CD14-positive monocyte (primary cell): ENCODE data around the gene TXN. TPM values are rescaled to one million over a fixed set of nuclear protein-coding genes. Genes with fewer than 3 reads are reported as not detected.

Source experiments
- DNase-seq, 3 donors: peaks; one replicate each; pipeline ENCODE4 v3.0.0-alpha.2; 2011 to 2022
- H2AFZ ChIP-seq: 2 replicates; pipeline ENCODE4 v1.6.0; 2012; ENCODE audit warnings: mild to moderate bottlenecking, low read depth, low read length, inconsistent platforms; ENCODE audit not compliant: insufficient read depth, poor library complexity, severe bottlenecking
- H3K27ac ChIP-seq, 2 donors: 1 replicate in 1 of 2; 2 replicates in 1 of 2; pipeline ENCODE4 v1.5.1; 2012 to 2013; ENCODE audit warnings: low read length in 2 of 2, control low read depth in 1 of 2, inconsistent platforms in 1 of 2, low read depth in 1 of 2, mild to moderate bottlenecking in 1 of 2
- H3K27me3 ChIP-seq, 2 donors: one replicate each; pipeline versions ENCODE4 v1.6.0 to v1.6.1; 2011 to 2013; ENCODE audit warnings: low read length in 2 of 2; ENCODE audit not compliant: control insufficient read depth in 2 of 2, insufficient read depth in 2 of 2
- H3K36me3 ChIP-seq, 2 donors: replicated peaks in 1 of 2; 1 replicate in 1 of 2; 2 replicates in 1 of 2; pipeline versions ENCODE4 v1.5.1 to v1.6.1; 2012 to 2013; ENCODE audit warnings: low read length in 2 of 2, control low read depth in 1 of 2, inconsistent platforms in 1 of 2, mild to moderate bottlenecking in 1 of 2; ENCODE audit not compliant: insufficient read depth in 2 of 2, control insufficient read depth in 1 of 2
- H3K4me1 ChIP-seq, 2 donors: 1 replicate in 1 of 2; 2 replicates in 1 of 2; pipeline versions ENCODE4 v1.5.1 to v1.6.1; 2012 to 2013; ENCODE audit warnings: low read length in 2 of 2, control low read depth in 1 of 2, inconsistent platforms in 1 of 2, mild to moderate bottlenecking in 1 of 2, moderate library complexity in 1 of 2; ENCODE audit not compliant: insufficient read depth in 2 of 2, control insufficient read depth in 1 of 2
- H3K4me2 ChIP-seq: replicated peaks from 2 replicates; pipeline ENCODE3; 2012; ENCODE audit warnings: low read length, moderate library complexity, mild to moderate bottlenecking; ENCODE audit not compliant: poor library complexity, severe bottlenecking; ENCODE audit errors: extremely low read depth
- H3K4me3 ChIP-seq, 3 experiments: fragments of 200-600 bp in 1 of 3; sonication (generic) in 1 of 3; replicated peaks in 1 of 3; 1 replicate in 2 of 3; 2 replicates in 1 of 3; pipeline ENCODE4 v1.5.1; 2011 to 2013; ENCODE audit warnings: low read length in 3 of 3, mild to moderate bottlenecking in 3 of 3, control low read depth in 2 of 3, low read depth in 2 of 3, inconsistent platforms in 1 of 3, moderate library complexity in 1 of 3
- H3K79me2 ChIP-seq: 2 replicates; pipeline ENCODE4 v1.6.0; 2012; ENCODE audit warnings: mild to moderate bottlenecking, control low read depth, inconsistent platforms, low read length, moderate library complexity; ENCODE audit not compliant: insufficient read depth
- H3K9ac ChIP-seq: 2 replicates; pipeline ENCODE4 v1.6.0; 2017; ENCODE audit warnings: low read length, mild to moderate bottlenecking; ENCODE audit not compliant: insufficient read depth, poor library complexity, severe bottlenecking
- H3K9me3 ChIP-seq, 2 donors: replicated peaks in 1 of 2; 1 replicate in 1 of 2; 2 replicates in 1 of 2; pipeline versions ENCODE4 v1.5.1 to v1.6.1; 2012 to 2013; ENCODE audit warnings: low read length in 2 of 2, control low read depth in 1 of 2; ENCODE audit not compliant: control insufficient read depth in 1 of 2, insufficient read depth in 1 of 2
- H4K20me1 ChIP-seq: 2 replicates; pipeline ENCODE4 v1.6.0; 2012; ENCODE audit warnings: mild to moderate bottlenecking, low read length, control low read depth, moderate library complexity; ENCODE audit not compliant: insufficient read depth
- H3K27ac Mint-ChIP-seq, 7 donors: one replicate each; pipeline ENCODE4 v1.8.0; 2020; ENCODE audit warnings: mild to moderate bottlenecking in 7 of 7, mixed read lengths in 7 of 7, moderate library complexity in 6 of 7, inconsistent platforms in 2 of 7
- H3K27me3 Mint-ChIP-seq, 3 donors: one replicate each; pipeline ENCODE4 v1.8.0; 2021 to 2022; ENCODE audit warnings: low read depth in 3 of 3, mild to moderate bottlenecking in 3 of 3, mixed read lengths in 3 of 3, moderate library complexity in 3 of 3, inconsistent platforms in 1 of 3
- H3K36me3 Mint-ChIP-seq, 2 donors: one replicate each; pipeline ENCODE4 v1.8.0; 2020; ENCODE audit warnings: mixed read lengths in 2 of 2, inconsistent platforms in 1 of 2, mild to moderate bottlenecking in 1 of 2
- H3K4me1 Mint-ChIP-seq: one replicate; pipeline ENCODE4 v1.8.0; 2020; ENCODE audit warnings: mild to moderate bottlenecking, mixed read lengths
- H3K4me3 Mint-ChIP-seq, 2 donors: one replicate each; pipeline ENCODE4 v1.8.0; 2020; ENCODE audit warnings: mild to moderate bottlenecking in 2 of 2, mixed read lengths in 2 of 2, moderate library complexity in 1 of 2
- H3K9me3 Mint-ChIP-seq, 7 donors: one replicate each; pipeline ENCODE4 v1.8.0; 2020 to 2022; ENCODE audit warnings: mixed read lengths in 7 of 7, mild to moderate bottlenecking in 6 of 7, moderate library complexity in 6 of 7, inconsistent platforms in 2 of 7
- WGBS: methylation state at CpG from one replicate; pipeline ENCODE4 v1.1.5; 2013; ENCODE audit warnings: missing lambda C conversion rate; ENCODE audit not compliant: insufficient coverage; 5-methylcytosine and 5-hydroxymethylcytosine counted together
- intact Hi-C, 2 donors: fragments of 100-400 bp; cut with micrococcal nuclease; formaldehyde crosslinking; loops; one replicate each; pipeline versions ENCODE4 v1.15.0 to v1.15.1; 2023
- polyA plus RNA-seq, 3 donors: library from polyadenylated mRNA; depleted of rRNA in 1 of 3; unstranded in 2 of 3; stranded (reverse) in 1 of 3; fragments of 300-500 nt in 2 of 3; fragments of >200 nt in 1 of 3; fragmentation: Illumina TruSeq in 2 of 3; gene quantifications; 1 replicate in 2 of 3; 2 replicates in 1 of 3; pipeline ENCODE4 v1.2.3, GENCODE V29; 2012 to 2021
- TF ChIP-seq, protein P1 (sequence below): fragments of 200-600 bp; IDR thresholded peaks from one replicate; pipeline ENCODE4 v1.8.0; 2022; ENCODE audit warnings: antibody characterized with exemption, mild to moderate bottlenecking

Gene TXN
- polyA plus RNA-seq, 3 donors, result 91.8 to 224 (median 209) TPM

DNA sequence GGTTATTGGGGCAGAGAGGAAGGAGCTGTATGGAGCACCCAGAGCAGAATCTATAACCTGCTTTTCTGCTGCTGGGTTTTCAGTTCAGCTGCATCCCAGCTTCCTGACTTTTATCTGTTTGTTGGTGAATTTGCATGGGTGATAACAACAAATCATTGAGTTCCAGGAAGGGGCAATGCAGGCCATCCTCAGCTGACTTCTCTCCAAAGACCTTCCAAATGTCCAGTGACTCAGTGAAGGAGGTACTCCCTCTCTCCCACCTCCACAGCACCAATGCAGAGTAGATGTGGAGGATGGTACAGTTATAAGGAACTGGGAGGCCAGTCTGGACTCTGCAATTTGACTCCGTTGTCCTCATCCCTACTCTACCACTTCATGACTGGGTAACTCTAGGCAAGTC is 1.6 kb upstream of the TXN start:
- peaks cover 33% of the 10 kb centered on the region for H3K79me2 ChIP-seq
- peaks cover 51% of the 10 kb centered on the region for H3K4me1 Mint-ChIP-seq
- no peaks in the 10 kb centered on the region for H3K27me3 ChIP-seq
- peak overlapping the region; percentile 78 for H2AFZ ChIP-seq
- H3K36me3 Mint-ChIP-seq, result no peaks in the 10 kb centered on the region
- TF ChIP-seq, protein P1, sequence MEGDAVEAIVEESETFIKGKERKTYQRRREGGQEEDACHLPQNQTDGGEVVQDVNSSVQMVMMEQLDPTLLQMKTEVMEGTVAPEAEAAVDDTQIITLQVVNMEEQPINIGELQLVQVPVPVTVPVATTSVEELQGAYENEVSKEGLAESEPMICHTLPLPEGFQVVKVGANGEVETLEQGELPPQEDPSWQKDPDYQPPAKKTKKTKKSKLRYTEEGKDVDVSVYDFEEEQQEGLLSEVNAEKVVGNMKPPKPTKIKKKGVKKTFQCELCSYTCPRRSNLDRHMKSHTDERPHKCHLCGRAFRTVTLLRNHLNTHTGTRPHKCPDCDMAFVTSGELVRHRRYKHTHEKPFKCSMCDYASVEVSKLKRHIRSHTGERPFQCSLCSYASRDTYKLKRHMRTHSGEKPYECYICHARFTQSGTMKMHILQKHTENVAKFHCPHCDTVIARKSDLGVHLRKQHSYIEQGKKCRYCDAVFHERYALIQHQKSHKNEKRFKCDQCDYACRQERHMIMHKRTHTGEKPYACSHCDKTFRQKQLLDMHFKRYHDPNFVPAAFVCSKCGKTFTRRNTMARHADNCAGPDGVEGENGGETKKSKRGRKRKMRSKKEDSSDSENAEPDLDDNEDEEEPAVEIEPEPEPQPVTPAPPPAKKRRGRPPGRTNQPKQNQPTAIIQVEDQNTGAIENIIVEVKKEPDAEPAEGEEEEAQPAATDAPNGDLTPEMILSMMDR, result no peak
- H3K4me2 ChIP-seq, result peak overlapping the region; percentile 77
- H3K27ac ChIP-seq, result peak overlapping the region; percentile 86 to 96
- intact Hi-C loops, result loop anchor here in 1 of 2 donors (10.0 kb wide), 2 partner anchors 77 to 193 kb away; partner anchors contain the start of gene TXNDC8
- H3K27me3 Mint-ChIP-seq, result peaks cover 0 to 5% (median 2%) of the 10 kb centered on the region in 3 donors
- peak overlapping the region in 1 of 2 donors; percentile 97 for H3K4me3 Mint-ChIP-seq
- H3K36me3 ChIP-seq, result no peaks in the 10 kb centered on the region
- peaks cover 13% of the 10 kb centered on the region for H4K20me1 ChIP-seq
- DNase-seq, result peak in 1 of 3 donors; percentile 20
- peak overlapping the region in 1 of 3 experiments; percentile 76 for H3K4me3 ChIP-seq
- WGBS, result no CpG with 5 or more reads among the region's 1 CpG
- no peaks in the 10 kb centered on the region for H3K9me3 ChIP-seq
- peaks cover 36 to 40% of the 10 kb centered on the region in 2 donors for H3K4me1 ChIP-seq
- H3K9ac ChIP-seq, result peak overlapping the region; percentile 85
- H3K9me3 Mint-ChIP-seq, result peaks cover 0 to 2% (median 0%) of the 10 kb centered on the region in 7 donors
- peak overlapping the region; percentile 97 to 100 (median 98) for H3K27ac Mint-ChIP-seq

DNA sequence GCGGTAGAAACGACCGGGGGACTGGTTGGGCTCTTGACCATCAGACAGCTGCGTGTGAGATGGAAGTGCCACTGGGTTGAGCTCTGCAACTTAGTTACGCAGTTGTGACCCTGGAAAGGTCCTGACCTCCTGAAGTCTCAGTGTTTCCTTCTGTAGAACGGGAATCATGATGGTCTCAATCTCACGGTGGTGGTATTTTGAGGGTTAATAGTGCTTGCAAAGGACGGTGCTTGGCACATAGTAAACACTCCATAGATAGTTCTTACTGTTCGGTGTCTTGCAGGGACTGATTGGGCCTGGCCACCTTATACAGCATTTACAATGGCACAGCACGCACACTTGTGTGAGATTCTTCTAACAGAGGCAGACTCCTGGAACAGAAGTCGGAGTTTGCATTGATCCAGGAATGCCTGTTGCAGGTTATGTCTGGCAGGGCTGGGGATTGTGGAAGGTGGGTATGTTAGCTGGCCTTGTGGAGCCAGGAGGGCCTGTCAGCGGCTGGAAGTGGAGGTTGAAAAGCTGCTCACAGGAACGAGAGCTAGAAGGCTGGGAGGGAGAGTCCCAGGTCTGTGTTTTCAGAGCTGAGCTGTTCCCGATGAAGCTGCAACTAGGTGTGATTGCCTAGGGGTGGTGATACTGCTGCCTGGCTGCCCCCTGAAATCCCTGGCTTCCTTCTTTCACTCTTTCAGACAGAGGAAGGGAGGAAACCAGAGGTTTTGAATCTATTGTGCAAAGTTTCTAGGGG is 962 bp upstream of the TXN start:
- Mint-ChIP-seq H3K9me3 (peaks cover 0 to 2% (median 0%) of the 10 kb centered on the region in 7 donors), H3K27me3 (peaks cover 0 to 5% (median 2%) of the 10 kb centered on the region in 3 donors), H3K4me1 (peaks cover 58% of the 10 kb centered on the region), H3K36me3 (no peaks in the 10 kb centered on the region), H3K4me3 (peak overlapping the region; percentile 96 to 97), H3K27ac (peak overlapping the region; percentile 97 to 100 (median 98))
- WGBS, result 6% methylated on average over 11 of the region's 14 CpGs
- Histone ChIP-seq H3K36me3 (no peaks in the 10 kb centered on the region), H3K27ac (peak overlapping the region; percentile 86 to 96), H3K4me1 (peaks cover 36 to 40% of the 10 kb centered on the region in 2 donors), H3K27me3 (no peaks in the 10 kb centered on the region), H3K4me2 (peak overlapping the region; percentile 77), H3K9ac (peak overlapping the region; percentile 85), H3K4me3 (peak overlapping the region; percentile 64 to 88 (median 76)), H3K9me3 (no peaks in the 10 kb centered on the region), H3K79me2 (peaks cover 40% of the 10 kb centered on the region), H4K20me1 (peaks cover 20% of the 10 kb centered on the region), H2AFZ (peak overlapping the region; percentile 78)
- peak in 1 of 3 donors; percentile 17 for DNase-seq
- TF ChIP-seq, protein P1, result no peak
- intact Hi-C loops, result loop anchor here in 1 of 2 donors (10.0 kb wide), 2 partner anchors 78 to 192 kb away; partner anchors contain the start of gene TXNDC8
